HepG2 (cell line): Measurements from ENCODE around the gene RNF182. TPM values are rescaled to one million over a fixed set of nuclear protein-coding genes. Genes with fewer than 3 reads are reported as not detected.

Experiments
- ATAC-seq: fragments of 200-7000 bp; cut with Tn5 transposase; 3 replicates; pipeline ENCODE4 v1.9.1; 2020; ENCODE audit warnings: mild to moderate bottlenecking, moderate library complexity
- BruUV-seq: library from RNA; stranded (reverse); fragments of 400-500 nt; replicated peaks from 2 replicates; lab custom pipeline; 2021; lab: Mats Ljungman, UMichigan
- CTCF ChIA-PET: fragments of 300-600 bp; formaldehyde crosslinking; extraction: SDS; loops from one replicate; lab custom pipeline; 2021; ENCODE audit warnings: low total read pairs, inconsistent platforms, low intra/inter-chr PET ratio; lab: Yijun Ruan, JAX
- POLR2A ChIA-PET: fragments of 350-600 bp; sonication (Branson Sonifier 250); formaldehyde crosslinking; loops from one replicate; lab custom pipeline; 2020; ENCODE audit warnings: antibody characterized with exemption, inconsistent platforms; lab: Yijun Ruan, JAX
- DNase-seq: peaks from one replicate; pipeline ENCODE4 v3.0.0-alpha.2; 2015; ENCODE audit warnings: low spot score
- FAIRE-seq: peaks from 3 replicates; lab custom pipeline; 2011; peaks lifted over from hg19 to GRCh38; lab: Jason Lieb, UNC
- H2AFZ ChIP-seq: one replicate; pipeline ENCODE4 v1.6.1; 2011; ENCODE audit warnings: low read length, inconsistent platforms
- H3K27ac ChIP-seq: fragments of 300-600 bp; 3 replicates; pipeline ENCODE4 v1.8.0; 2011; ENCODE audit warnings: mixed run types, mild to moderate bottlenecking, mixed read lengths, low read length, inconsistent platforms; ENCODE audit not compliant: insufficient read depth; ENCODE audit errors: extremely low read length
- H3K27me3 ChIP-seq, 2 experiments: fragments of 200-600 bp in 1 of 2; 2 replicates in 1 of 2; 3 replicates in 1 of 2; pipeline versions ENCODE4 v1.6.0 to v1.8.0; 2011; ENCODE audit warnings: low read length in 2 of 2, mild to moderate bottlenecking in 2 of 2, moderate library complexity in 2 of 2, inconsistent platforms in 1 of 2; ENCODE audit not compliant: insufficient read depth in 2 of 2, control insufficient read depth in 1 of 2
- H3K36me3 ChIP-seq, 2 experiments: fragments of 200-600 bp in 1 of 2; replicated peaks in 1 of 2; 2 replicates in 1 of 2; 3 replicates in 1 of 2; pipeline versions ENCODE4 v1.5.1 to v1.8.0; 2011; ENCODE audit warnings: low read length in 2 of 2, inconsistent platforms in 1 of 2; ENCODE audit not compliant: insufficient read depth in 2 of 2, control insufficient read depth in 1 of 2
- H3K4me1 ChIP-seq: 2 replicates; pipeline ENCODE4 v1.5.1; 2012; ENCODE audit warnings: low read length, inconsistent platforms; ENCODE audit not compliant: insufficient read depth
- H3K4me2 ChIP-seq: 2 replicates; pipeline ENCODE4 v1.6.0; 2011; ENCODE audit warnings: low read depth, low read length, inconsistent platforms
- H3K4me3 ChIP-seq, 3 experiments: fragments of 200-600 bp in 1 of 3; sonication (generic), shearing (Covaris generic) in 1 of 3; replicated peaks in 1 of 3; 2 replicates each; pipeline ENCODE4 v1.5.1; 2011 to 2016; ENCODE audit warnings: low read length in 3 of 3, inconsistent platforms in 2 of 3, low read depth in 2 of 3, mild to moderate bottlenecking in 2 of 3, control low read depth in 1 of 3, mixed read lengths in 1 of 3; ENCODE audit not compliant: insufficient read depth in 1 of 3
- H3K79me2 ChIP-seq: one replicate; pipeline ENCODE4 v1.6.1; 2011; ENCODE audit warnings: low read length, inconsistent platforms; ENCODE audit not compliant: insufficient read depth
- H3K9ac ChIP-seq: 2 replicates; pipeline ENCODE4 v1.6.0; 2011; ENCODE audit warnings: mild to moderate bottlenecking, low read depth, low read length, inconsistent platforms; ENCODE audit not compliant: insufficient read depth
- H3K9me3 ChIP-seq: 2 replicates; pipeline ENCODE4 v1.5.1; 2012; ENCODE audit warnings: mild to moderate bottlenecking, low read length
- H4K20me1 ChIP-seq: 2 replicates; pipeline ENCODE4 v1.6.0; 2011; ENCODE audit warnings: inconsistent platforms, mild to moderate bottlenecking, low read length, moderate library complexity; ENCODE audit not compliant: insufficient read depth
- TERF1 ChIP-seq: sonication (generic); formaldehyde crosslinking; IDR thresholded peaks from 2 replicates; pipeline ENCODE4 v1.8.0; 2022; ENCODE audit warnings: mild to moderate bottlenecking, missing genetic modification reagents, moderate library complexity
- ZNF770 ChIP-seq: sonication (generic); formaldehyde crosslinking; IDR thresholded peaks from 2 replicates; pipeline ENCODE4 v1.5.0; 2020; ENCODE audit warnings: mild to moderate bottlenecking, missing genetic modification reagents
- WGBS: methylation state at CpG from one replicate; pipeline ENCODE4 v1.1.6; 2017; ENCODE audit warnings: low lambda C conversion rate; 5-methylcytosine and 5-hydroxymethylcytosine counted together
- in situ Hi-C: cut with HindIII; loops from 2 replicates; pipeline ENCODE4 v1.10.0; 2017; ENCODE audit warnings: low pct_unique_long_range_greater_than_20kb; ENCODE audit not compliant: extremely low pct_ligation_motif_present
- intact Hi-C: fragments of 100-400 bp; cut with micrococcal nuclease; formaldehyde crosslinking; loops from one replicate; pipeline ENCODE4 v1.10.0; 2022; ENCODE audit not compliant: unreplicated experiment
- polyA plus RNA-seq, 8 experiments: library from polyadenylated mRNA; depleted of rRNA in 3 of 8; stranded (reverse) in 7 of 8; unstranded in 1 of 8; fragments of >200 nt; fragmentation: Illumina TruSeq in 4 of 8; extraction: Trizol in 4 of 8; gene quantifications; 2 replicates each; pipeline versions ENCODE4 v1.2.1 to v1.2.3, GENCODE V29; 2011 to 2016; ENCODE audit warnings: low read depth in 4 of 8, missing spikeins in 1 of 8, mixed read lengths in 1 of 8; ENCODE audit not compliant: insufficient read depth in 1 of 8
- total RNA-seq, 5 experiments: library from RNA; depleted of rRNA; stranded (reverse); fragments of >200 nt; fragmentation: Illumina TruSeq; extraction: Trizol; gene quantifications; 2 replicates each; pipeline ENCODE4 v1.2.3, GENCODE V29; 2016; ENCODE audit warnings: low read depth in 1 of 5
- TF ChIP-seq, protein P1 (sequence below): sonication (generic); formaldehyde crosslinking; IDR thresholded peaks from 2 replicates; pipeline ENCODE4 v1.8.0; 2023; ENCODE audit warnings: mild to moderate bottlenecking, missing genetic modification reagents

The RNF182 gene
- total and polyA plus RNA-seq, 2 of the 13 experiments (the other 11 are each of a cell fraction or from before 2014, with no cell fraction given) = not detected

GRCh38 chr6:13914351-13914750 is 10.4 kb upstream of the RNF182 start:
- Histone ChIP-seq H2AFZ (no peak overlapping the region), H4K20me1 (no peaks in the 10 kb centered on the region), H3K9ac (no peak overlapping the region), H3K36me3 (no peaks in the 10 kb centered on the region), H3K9me3 (no peaks in the 10 kb centered on the region), H3K4me1 (no peaks in the 10 kb centered on the region), H3K79me2 (no peaks in the 10 kb centered on the region), H3K27ac (no peak overlapping the region), H3K4me2 (no peak overlapping the region), H3K4me3 (no peak overlapping the region), H3K27me3 (peaks cover 0 to 1% of the 10 kb centered on the region in 2 experiments; a peak in 1 of 5 replicates)
- POLR2A ChIA-PET = no interaction called here
- 13% methylated on average over 2 of the region's 2 CpGs for WGBS
- DNase-seq (no peak), FAIRE-seq (no peak), ATAC-seq (no peak)
- in situ Hi-C loops = no loop called here
- TF ChIP-seq TERF1 (CRISPR knock-in tag) (no peak), ZNF770 (CRISPR knock-in tag) (no peak)
- TF ChIP-seq, protein P1, sequence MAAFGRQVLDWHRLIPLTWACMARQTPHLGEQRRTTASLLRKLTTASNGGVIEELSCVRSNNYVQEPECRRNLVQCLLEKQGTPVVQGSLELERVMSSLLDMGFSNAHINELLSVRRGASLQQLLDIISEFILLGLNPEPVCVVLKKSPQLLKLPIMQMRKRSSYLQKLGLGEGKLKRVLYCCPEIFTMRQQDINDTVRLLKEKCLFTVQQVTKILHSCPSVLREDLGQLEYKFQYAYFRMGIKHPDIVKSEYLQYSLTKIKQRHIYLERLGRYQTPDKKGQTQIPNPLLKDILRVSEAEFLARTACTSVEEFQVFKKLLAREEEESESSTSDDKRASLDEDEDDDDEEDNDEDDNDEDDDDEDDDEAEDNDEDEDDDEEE (CRISPR knock-in tag) = no peak
- no TSS peak for BruUV-seq
- intact Hi-C loops = no loop called here
- CTCF ChIA-PET = no interaction called here
